Measurements from ENCODE around the gene ZC3H13.

DNA sequence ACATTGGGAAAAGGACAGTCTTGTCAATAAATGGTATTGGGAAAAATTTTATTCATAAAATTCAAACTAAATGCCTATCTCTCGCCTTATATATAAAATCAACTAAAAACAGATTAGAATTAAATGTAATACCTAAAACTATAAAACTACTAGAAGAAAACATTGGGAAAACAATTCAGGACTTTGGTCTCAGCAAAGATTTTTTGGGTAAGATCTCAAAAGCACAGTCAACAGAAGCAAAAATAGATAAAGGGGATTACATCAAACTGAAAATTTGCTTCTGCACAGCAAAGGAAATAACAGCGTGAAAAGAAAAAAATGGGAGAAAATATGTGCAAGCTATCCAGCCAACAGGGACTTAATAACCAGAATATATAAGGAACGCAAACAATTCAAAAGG is 24.3 kb upstream of the ZC3H13 start:
- TF ChIP-seq CTCF (conservative IDR thresholded peaks at IDR 0.05; ENCODE audit: low read depth, low read length) = no peak
- no peak for TF ChIP-seq EZH2 (IDR thresholded peaks at IDR 0.05; ENCODE audit: low read length, unreplicated experiment)
- TF ChIP-seq EZH2phosphoT487 (IDR thresholded peaks at IDR 0.05; ENCODE audit: borderline replicate concordance, low read length) = no peak
